CD4-positive, alpha-beta T cell (primary cell): ENCODE data around the gene SDF4. TPM values are rescaled to one million over a fixed set of nuclear protein-coding genes. Genes with fewer than 3 reads are reported as not detected.

Source experiments
- ATAC-seq: fragments of 200-7000 bp; cut with Tn5 transposase; one replicate; pipeline ENCODE4 v1.10.0; 2022; ENCODE audit warnings: mild to moderate bottlenecking; ENCODE audit not compliant: poor library complexity
- CTCF ChIA-PET: fragments of 350-600 bp; sonication (Branson Sonifier 250); formaldehyde crosslinking; loops from one replicate; lab custom pipeline; 2021; ENCODE audit warnings: antibody characterized with exemption, inconsistent platforms; lab: Charles Lee
- POLR2A ChIA-PET: fragments of 350-600 bp; sonication (Branson Sonifier 250); formaldehyde crosslinking; loops from one replicate; lab custom pipeline; 2021; ENCODE audit warnings: antibody characterized with exemption, inconsistent platforms; lab: Charles Lee
- DNase-seq, 14 experiments: peaks; one replicate each; pipeline ENCODE4 v3.0.0-alpha.2; 2013 to 2020; ENCODE audit warnings: mixed read lengths in 2 of 14
- H3K27ac ChIP-seq, 2 donors: one replicate each; pipeline versions ENCODE4 v1.5.1 to v1.7.0; 2013; ENCODE audit warnings: low read length in 2 of 2, low read depth in 1 of 2, mild to moderate bottlenecking in 1 of 2
- H3K27me3 ChIP-seq, 2 experiments: 1 replicate in 1 of 2; 2 replicates in 1 of 2; pipeline versions ENCODE4 v1.6.1 to v1.7.0; 2013; ENCODE audit warnings: low read length in 2 of 2, control low read depth in 1 of 2, mild to moderate bottlenecking in 1 of 2, moderate library complexity in 1 of 2; ENCODE audit not compliant: insufficient read depth in 2 of 2, control insufficient read depth in 1 of 2
- H3K36me3 ChIP-seq: one replicate; pipeline ENCODE4 v1.6.1; 2013; ENCODE audit warnings: low read length, control low read depth; ENCODE audit not compliant: insufficient read depth
- H3K4me1 ChIP-seq: one replicate; pipeline ENCODE4 v1.6.1; 2013; ENCODE audit warnings: low read length, control low read depth; ENCODE audit not compliant: insufficient read depth
- H3K4me3 ChIP-seq: one replicate; pipeline ENCODE4 v1.5.1; 2013; ENCODE audit warnings: mild to moderate bottlenecking, low read length, moderate library complexity
- H3K9me3 ChIP-seq, 2 experiments: 1 replicate in 1 of 2; 2 replicates in 1 of 2; pipeline versions ENCODE4 v1.6.1 to v1.7.0; 2013; ENCODE audit warnings: low read length in 2 of 2, mild to moderate bottlenecking in 2 of 2, control low read depth in 1 of 2, moderate library complexity in 1 of 2; ENCODE audit not compliant: control insufficient read depth in 1 of 2, insufficient read depth in 1 of 2
- H3K27ac Mint-ChIP-seq: one replicate; pipeline ENCODE4 v1.8.0; 2020; ENCODE audit warnings: mixed read lengths
- H3K27me3 Mint-ChIP-seq: one replicate; pipeline ENCODE4 v1.8.0; 2021; ENCODE audit warnings: mixed read lengths
- H3K36me3 Mint-ChIP-seq: one replicate; pipeline ENCODE4 v1.8.0; 2021; ENCODE audit warnings: low read depth, mixed read lengths
- H3K4me1 Mint-ChIP-seq: one replicate; pipeline ENCODE4 v1.8.0; 2021; ENCODE audit warnings: low read depth, mixed read lengths
- H3K4me3 Mint-ChIP-seq: one replicate; pipeline ENCODE4 v1.8.0; 2020; ENCODE audit warnings: mild to moderate bottlenecking, mixed read lengths
- H3K9me3 Mint-ChIP-seq: one replicate; pipeline ENCODE4 v1.8.0; 2020; ENCODE audit warnings: mixed read lengths
- intact Hi-C, 2 experiments: fragments of 100-400 bp; cut with DNase I in 1 of 2; cut with micrococcal nuclease in 1 of 2; formaldehyde crosslinking; loops; one replicate each; pipeline versions ENCODE4 v1.15.1 to v1.9.0; 2023 to 2025; cut with DNase I, micrococcal nuclease
- total RNA-seq, 174 experiments: library from RNA in 2 of 174; stranded (reverse) in 2 of 174; gene quantifications; one replicate each; pipeline ENCODE4 v1.2.3 and lab custom pipeline; 2021 to 2026
- TF ChIP-seq, protein P1 (sequence below): fragments of 200-600 bp; IDR thresholded peaks from one replicate; pipeline ENCODE4 v1.8.0; 2022; ENCODE audit warnings: antibody characterized with exemption, mild to moderate bottlenecking

SDF4 gene
- total RNA-seq, 2 experiments from 2014 or later = 66.3 to 71.0 TPM

DNA sequence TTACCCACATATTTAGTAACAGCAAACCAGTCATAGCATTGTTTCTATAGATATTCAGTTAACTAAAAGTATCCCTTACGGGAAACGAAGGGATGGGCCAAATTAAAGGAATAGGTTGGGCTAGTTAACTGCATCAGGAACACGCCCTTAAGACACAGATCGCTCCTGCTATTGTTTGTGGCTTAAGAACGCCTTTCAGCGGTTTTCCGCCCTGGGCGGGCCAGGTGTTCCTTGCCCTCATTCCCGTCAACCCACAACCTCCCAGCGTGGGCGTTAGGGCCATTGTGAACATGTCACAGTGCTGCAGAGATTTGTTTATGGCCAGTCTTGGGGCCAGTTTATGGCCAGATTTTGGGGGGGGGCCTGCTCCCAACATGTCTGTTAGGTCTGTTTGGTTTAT is 40.1 kb downstream of the SDF4 start:
- DNase-seq (peak in 1 of 14 experiments; percentile 4), ATAC-seq (no peak)
- H3K27ac ChIP-seq = no peak overlapping the region
- no peaks in the 10 kb centered on the region for H3K36me3 Mint-ChIP-seq
- H3K4me1 Mint-ChIP-seq = no peaks in the 10 kb centered on the region
- no peak overlapping the region for H3K4me3 ChIP-seq
- no peaks in the 10 kb centered on the region for H3K27me3 ChIP-seq
- peaks cover 4% of the 10 kb centered on the region for H3K9me3 Mint-ChIP-seq
- POLR2A ChIA-PET = no interaction called here
- intact Hi-C loops = no loop called here
- H3K4me3 Mint-ChIP-seq = no peak overlapping the region
- H3K36me3 ChIP-seq = no peaks in the 10 kb centered on the region
- TF ChIP-seq, protein P1, sequence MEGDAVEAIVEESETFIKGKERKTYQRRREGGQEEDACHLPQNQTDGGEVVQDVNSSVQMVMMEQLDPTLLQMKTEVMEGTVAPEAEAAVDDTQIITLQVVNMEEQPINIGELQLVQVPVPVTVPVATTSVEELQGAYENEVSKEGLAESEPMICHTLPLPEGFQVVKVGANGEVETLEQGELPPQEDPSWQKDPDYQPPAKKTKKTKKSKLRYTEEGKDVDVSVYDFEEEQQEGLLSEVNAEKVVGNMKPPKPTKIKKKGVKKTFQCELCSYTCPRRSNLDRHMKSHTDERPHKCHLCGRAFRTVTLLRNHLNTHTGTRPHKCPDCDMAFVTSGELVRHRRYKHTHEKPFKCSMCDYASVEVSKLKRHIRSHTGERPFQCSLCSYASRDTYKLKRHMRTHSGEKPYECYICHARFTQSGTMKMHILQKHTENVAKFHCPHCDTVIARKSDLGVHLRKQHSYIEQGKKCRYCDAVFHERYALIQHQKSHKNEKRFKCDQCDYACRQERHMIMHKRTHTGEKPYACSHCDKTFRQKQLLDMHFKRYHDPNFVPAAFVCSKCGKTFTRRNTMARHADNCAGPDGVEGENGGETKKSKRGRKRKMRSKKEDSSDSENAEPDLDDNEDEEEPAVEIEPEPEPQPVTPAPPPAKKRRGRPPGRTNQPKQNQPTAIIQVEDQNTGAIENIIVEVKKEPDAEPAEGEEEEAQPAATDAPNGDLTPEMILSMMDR = no peak
- no peak overlapping the region for H3K27ac Mint-ChIP-seq
- peaks cover 0 to 20% of the 10 kb centered on the region in 2 experiments for H3K9me3 ChIP-seq
- no peaks in the 10 kb centered on the region for H3K4me1 ChIP-seq
- CTCF ChIA-PET = no interaction called here
- no peaks in the 10 kb centered on the region for H3K27me3 Mint-ChIP-seq

GRCh38 chr1:1189111-1189510 is 42.7 kb downstream of the SDF4 start:
- Mint-ChIP-seq H3K4me1 (no peaks in the 10 kb centered on the region), H3K36me3 (no peaks in the 10 kb centered on the region), H3K4me3 (no peak overlapping the region), H3K9me3 (no peaks in the 10 kb centered on the region), H3K27me3 (no peaks in the 10 kb centered on the region), H3K27ac (no peak overlapping the region)
- Histone ChIP-seq H3K9me3 (peaks cover 0 to 6% of the 10 kb centered on the region in 2 experiments), H3K36me3 (no peaks in the 10 kb centered on the region), H3K27me3 (no peaks in the 10 kb centered on the region), H3K27ac (no peak overlapping the region), H3K4me3 (no peak overlapping the region), H3K4me1 (no peaks in the 10 kb centered on the region)
- TF ChIP-seq, protein P1 = no peak
- intact Hi-C loops = no loop called here
- ChIA-PET POLR2A (no interaction called here), CTCF (no interaction called here)
- DNase-seq = no peak
- ATAC-seq = no peak

- no peak overlapping the region for H3K4me3 Mint-ChIP-seq
- no peaks in the 10 kb centered on the region for H3K36me3 Mint-ChIP-seq
- ATAC-seq (no peak), DNase-seq (no peak)
- no peaks in the 10 kb centered on the region for H3K4me1 Mint-ChIP-seq
- Histone ChIP-seq H3K36me3 (no peaks in the 10 kb centered on the region), H3K27me3 (no peaks in the 10 kb centered on the region), H3K4me3 (no peak overlapping the region), H3K4me1 (peaks cover 5% of the 10 kb centered on the region), H3K9me3 (peaks cover 0 to 6% of the 10 kb centered on the region in 2 experiments), H3K27ac (no peak overlapping the region)
- intact Hi-C loops = no loop called here
- H3K9me3 Mint-ChIP-seq = no peaks in the 10 kb centered on the region
- ChIA-PET CTCF (interaction anchor here (0.7 kb wide), 1 partner anchor 21 kb away, joined by 3 read pairs; no protein-coding TSS in a partner anchor), POLR2A (no interaction called here)
- TF ChIP-seq, protein P1 = no peak
- no peak overlapping the region for H3K27ac Mint-ChIP-seq
- H3K27me3 Mint-ChIP-seq = peaks cover 5% of the 10 kb centered on the region
Observed at GRCh38 chr1:1187938-1188337, 43.9 kb downstream of the SDF4 start.
